GM19372 (cell line): ENCODE data around the gene C8G.

Source experiments
- ATAC-seq: cut with Tn5 transposase; IDR thresholded peaks from one replicate; pipeline ENCODE4 v1.9.1; 2021; ENCODE audit warnings: mild to moderate bottlenecking, low read depth, moderate library complexity; ENCODE audit not compliant: unreplicated experiment

Gene C8G

GRCh38 chr9:136952876-136953770, 8.1 kb downstream of the C8G start:
- ATAC-seq = no peak

DNA sequence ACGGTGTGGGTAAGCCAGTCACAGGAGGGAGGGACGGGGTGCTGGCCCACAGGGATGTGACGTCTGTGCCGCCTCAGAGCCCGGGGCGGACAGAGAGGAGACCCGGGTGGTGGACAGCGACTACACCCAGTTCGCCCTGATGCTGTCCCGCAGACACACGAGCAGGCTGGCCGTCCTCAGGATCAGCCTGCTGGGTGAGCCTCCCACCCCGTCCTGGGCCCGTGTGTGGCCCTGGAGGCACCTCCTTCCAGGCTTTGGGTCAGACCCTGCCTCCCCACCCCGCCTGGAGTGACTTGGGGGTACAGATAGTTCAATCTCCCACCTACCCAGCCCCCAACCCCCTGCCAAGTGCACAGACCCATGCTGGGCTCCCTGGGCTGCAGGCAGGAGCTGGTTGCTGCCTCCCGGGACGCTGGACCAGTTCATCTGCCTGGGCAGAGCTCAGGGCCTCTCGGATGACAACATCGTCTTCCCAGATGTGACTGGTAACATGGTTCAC, 8.8 kb downstream of the C8G start:
- no peak for ATAC-seq

DNA sequence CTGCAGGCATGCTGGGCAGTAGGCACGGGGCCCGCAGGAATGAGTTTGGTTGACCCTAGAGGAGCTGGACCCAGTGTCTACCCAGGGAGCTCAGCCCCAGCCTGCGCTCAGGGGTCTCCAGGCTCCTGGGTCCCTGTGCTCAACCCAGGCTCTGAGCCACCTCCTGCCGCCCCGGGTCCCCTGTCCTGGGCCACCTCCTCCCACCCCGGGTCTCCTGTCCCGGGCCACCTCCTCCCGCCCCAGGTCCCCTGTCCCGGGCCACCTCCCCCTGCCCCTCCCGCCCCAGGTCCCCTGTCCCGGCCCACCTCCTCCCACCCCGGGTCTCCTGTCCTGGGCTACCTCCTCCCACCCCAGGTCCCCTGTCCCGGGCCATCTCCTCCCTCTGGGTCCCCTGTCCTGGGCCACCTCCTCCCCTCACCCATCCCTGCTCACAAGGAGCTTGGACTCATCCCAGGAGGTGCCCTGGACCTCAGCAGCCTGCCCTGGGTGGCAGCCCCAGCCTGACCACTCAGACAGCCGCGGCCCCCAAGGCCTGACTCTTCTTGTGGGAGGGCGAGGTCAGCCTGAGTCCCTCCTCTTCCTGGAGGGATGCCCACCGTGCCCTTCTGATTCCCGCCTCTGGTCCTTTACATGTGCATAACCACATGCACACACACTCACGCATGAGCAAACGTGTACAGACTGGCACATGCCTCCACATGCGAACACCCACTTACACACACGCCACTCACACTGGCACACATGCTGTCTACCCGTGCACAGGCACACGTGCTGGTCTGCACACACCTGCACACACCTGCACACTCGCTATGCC, 9.4 kb downstream of the C8G start:
- ATAC-seq = no peak

DNA sequence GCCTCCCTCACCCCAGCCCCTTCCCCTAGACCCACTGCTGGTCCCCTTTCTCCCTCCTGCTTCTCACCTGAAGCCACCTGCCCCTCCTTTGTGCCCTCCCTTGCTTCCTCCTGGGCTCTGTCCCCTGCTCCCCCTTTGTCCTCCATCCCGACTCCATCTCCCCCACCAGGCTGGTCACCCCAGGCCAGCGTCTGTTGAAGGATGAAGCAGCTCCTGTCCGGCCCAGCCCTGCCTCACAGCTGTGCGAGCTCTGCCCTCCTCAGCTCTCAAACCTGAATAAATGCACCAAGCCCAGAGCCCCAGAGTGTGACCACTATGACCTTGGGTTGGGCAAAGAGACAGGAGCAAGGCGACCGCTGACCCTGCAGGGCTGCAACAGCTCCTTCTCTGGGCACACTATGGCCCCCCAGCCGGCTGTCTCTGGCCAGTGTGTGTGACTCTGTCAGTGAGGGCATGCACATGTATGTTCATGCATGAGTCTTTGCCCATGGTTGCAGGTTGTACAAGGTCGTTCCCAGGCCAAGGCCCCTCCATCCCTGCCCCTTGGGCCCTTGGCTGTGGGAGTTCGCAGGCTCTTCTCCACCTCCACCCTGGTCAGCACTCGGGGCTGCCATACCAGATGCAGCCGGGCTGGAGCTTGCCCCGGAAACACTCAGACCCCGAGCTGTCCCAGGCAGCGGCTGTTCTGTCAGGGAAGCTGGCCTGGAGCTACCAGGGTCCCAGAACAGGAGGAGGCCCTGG, 10.3 kb downstream of the C8G start:
- no peak for ATAC-seq

DNA sequence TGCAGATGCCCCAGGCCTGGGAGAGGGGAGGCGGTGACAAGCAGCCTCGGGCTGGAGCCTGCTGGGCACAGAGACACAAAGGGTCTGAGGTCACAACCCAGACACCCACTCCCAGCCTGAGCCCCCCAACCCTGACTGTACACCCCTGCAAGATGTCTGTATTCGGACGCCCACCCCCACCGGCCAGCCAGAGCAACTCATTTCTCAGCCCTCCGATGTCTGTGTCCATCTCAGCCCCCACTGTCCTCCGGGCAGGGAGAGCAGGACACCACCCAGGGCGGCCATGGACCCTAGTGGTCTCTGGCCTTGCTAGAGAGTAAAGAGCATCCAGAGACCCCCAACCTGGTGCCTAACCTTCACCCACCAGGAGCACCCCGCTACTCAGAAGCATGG, 10.9 kb downstream of the C8G start:
- ATAC-seq = no peak

DNA sequence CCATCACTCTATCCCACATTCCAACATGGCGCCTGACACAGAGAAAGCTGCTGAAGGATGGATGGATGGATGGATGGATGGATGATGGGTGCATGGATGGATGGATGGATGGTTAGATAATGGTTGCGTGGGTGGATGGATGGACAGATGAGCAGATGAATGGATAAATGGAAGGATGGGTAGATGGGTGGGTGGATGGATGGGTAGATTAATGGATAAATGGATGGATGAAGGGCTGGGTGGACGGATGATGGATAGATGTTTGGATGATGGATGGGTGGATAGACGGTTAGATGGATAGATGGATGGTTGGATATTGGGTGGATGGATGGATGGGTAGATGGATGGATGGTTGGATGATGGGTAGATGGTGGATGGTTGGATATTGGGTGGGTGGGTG, 11.6 kb downstream of the C8G start:
- ATAC-seq = no peak

GRCh38 chr9:136957461-136957860, 12.4 kb downstream of the C8G start:
- no peak for ATAC-seq

- ATAC-seq = no peak
Observed at GRCh38 chr9:136957901-136958300, 12.9 kb downstream of the C8G start.

- ATAC-seq = no peak
Observed at GRCh38 chr9:136958473-136958872, 13.4 kb downstream of the C8G start.

- ATAC-seq = no peak
Observed at GRCh38 chr9:136958898-136959850, 14.1 kb downstream of the C8G start.

- no peak for ATAC-seq
Observed at GRCh38 chr9:136960212-136960937, 15.3 kb downstream of the C8G start.

- ATAC-seq = no peak
Observed at GRCh38 chr9:136960938-136961275, 15.9 kb downstream of the C8G start.

GRCh38 chr9:136961279-136962065, 16.4 kb downstream of the C8G start:
- no peak for ATAC-seq

- no peak for ATAC-seq
Observed at GRCh38 chr9:136962163-136962562, 17.1 kb downstream of the C8G start.

DNA sequence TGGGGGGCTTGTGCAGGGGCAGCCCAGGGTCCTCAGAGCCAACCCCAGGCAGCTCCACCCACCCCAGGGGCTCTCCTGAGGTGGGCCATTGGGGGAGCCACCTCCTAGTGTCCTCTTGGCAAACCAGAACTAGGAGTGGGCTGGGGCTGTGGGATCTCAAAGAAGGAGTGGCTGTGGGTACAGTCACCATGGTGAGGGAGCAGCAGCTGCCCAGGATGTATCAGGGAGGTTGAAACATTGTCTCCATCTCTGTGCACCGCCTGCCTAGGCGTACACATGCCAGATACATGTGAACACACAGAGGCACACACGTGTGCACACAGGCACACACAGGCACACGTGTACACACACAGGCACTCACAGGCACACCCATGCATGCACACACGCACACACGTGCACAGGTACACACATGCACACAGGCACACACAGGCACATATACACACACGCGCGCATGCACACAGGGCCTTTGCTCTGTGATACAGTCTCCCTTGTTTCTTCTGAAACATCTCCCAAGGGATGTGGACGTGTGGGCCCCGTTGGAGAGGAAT, 17.7 kb downstream of the C8G start:
- ATAC-seq = no peak

GRCh38 chr9:136963341-136963740, 18.3 kb downstream of the C8G start:
- no peak for ATAC-seq

- ATAC-seq = no peak
Observed at GRCh38 chr9:136963751-136964150, 18.7 kb downstream of the C8G start.

GRCh38 chr9:136964171-136964689, 19.2 kb downstream of the C8G start:
- no peak for ATAC-seq
